GM19395 (cell line): ENCODE results near the gene EXOSC6.
"Not testable (repeated sequence)": the region's sequence is repeated elsewhere in the genome, so short reads cannot be mapped to it uniquely, and the experiment has no call there.

Experiments used
- ATAC-seq: cut with Tn5 transposase; IDR thresholded peaks from one replicate; pipeline ENCODE4 v1.9.1; 2021; ENCODE audit warnings: mild to moderate bottlenecking, moderate library complexity; ENCODE audit not compliant: unreplicated experiment

EXOSC6 gene

GRCh38 chr16:70251629-70252354, at the start of gene EXOSC6:
Gene EXOSC6 (minus strand): TSS chr16:70251940. CDS start chr16:70251900, 40 bp downstream.
- peak; percentile 93 for ATAC-seq

DNA sequence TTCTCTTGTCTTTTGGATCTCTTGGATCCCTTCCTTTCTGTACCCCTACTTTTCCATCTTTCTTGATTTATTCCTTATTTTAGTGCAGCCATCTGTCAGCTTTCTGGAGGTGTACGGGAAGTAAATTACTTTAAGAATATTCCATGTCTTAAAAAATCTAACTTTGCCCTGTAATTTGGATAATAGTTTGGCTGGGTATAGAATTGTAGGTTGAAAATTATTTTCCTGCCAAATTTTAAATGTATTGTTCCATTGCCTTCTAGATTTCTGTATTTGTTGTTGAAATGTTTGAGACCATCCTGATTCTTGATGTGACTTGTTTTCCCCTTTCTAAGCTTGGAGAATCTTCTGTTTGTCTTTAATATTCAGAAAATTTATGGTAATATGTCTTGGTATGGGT, 49.4 kb upstream of the EXOSC6 start:
- no peak for ATAC-seq

GRCh38 chr16:70298988-70299938, 47.5 kb upstream of the EXOSC6 start, which contains the start of gene DDX19B:
Gene DDX19B (plus strand): TSS chr16:70299186. CDS start chr16:70299298, 112 bp downstream.
- peak; percentile 76 for ATAC-seq

DNA sequence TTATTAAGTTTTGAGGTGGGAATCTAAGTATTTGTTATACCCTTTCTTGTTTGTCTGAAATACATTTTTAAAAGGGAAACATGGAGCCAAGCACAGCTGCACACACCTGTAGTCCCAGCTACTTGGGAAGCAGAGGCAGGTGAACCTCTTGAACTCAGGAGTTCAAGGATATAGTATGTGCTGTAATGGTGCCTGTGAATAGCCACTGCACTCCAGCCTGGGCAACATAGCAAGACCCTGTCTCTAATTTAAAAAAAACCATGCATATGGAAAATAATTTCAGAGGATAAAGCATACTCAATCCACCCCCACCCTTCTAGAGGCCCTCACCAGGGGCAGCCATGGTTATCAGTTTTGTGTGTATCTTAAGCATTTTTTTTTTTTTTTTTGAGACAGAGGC, 43.9 kb upstream of the EXOSC6 start:
- ATAC-seq = no peak

DNA sequence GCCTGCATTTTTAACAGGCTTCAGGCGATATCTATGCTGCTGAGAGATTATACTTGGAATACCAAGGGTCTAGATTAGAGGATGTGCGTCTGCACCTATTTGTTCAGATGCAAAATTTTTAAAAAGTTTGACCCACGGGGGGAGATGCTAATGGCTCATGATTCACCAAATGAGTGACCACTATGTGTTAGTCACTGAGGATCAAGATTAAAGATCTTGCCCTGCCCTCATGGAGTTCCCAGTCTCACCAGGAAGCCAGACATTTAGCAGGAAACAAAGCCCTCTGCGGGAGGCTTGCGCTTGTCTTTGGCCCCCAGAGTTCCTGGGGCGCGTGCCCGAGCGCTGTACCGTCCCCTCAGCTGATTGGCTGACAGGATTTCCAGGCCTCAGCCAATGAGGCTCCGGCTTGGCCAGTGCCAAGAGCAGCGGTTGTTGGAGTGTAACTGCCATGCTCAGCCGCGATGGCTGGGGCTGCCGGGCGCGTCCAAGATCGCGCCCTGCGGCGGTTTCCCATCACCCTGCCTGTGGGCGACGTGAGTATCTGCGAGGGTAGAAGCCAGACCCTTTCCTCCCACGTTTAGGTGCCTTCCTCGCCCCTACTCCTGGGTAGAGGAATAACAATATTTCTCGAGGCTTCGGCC, 42.8 kb upstream of the EXOSC6 start:
- ATAC-seq = no peak

DNA sequence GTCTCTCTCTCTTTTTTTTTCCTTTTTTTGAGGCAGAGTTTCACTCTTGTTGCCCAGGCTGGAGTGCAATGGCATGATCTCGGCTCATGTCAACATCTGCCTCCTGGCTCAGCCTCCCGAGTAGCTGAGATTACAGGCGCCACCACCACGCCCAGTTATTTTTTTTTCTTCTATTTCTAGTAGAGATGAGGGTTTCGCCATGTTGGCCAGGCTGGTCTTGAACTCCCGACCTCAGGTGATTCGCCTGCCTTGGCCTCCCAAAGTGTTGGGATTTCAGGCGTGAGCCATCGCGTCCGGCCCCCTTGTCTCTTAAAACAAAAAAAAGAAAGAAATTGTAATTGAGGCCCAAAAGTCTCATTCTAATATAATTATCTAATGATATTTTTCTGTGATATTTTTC, 40.4 kb upstream of the EXOSC6 start:
- not testable (repeated sequence) for ATAC-seq

DNA sequence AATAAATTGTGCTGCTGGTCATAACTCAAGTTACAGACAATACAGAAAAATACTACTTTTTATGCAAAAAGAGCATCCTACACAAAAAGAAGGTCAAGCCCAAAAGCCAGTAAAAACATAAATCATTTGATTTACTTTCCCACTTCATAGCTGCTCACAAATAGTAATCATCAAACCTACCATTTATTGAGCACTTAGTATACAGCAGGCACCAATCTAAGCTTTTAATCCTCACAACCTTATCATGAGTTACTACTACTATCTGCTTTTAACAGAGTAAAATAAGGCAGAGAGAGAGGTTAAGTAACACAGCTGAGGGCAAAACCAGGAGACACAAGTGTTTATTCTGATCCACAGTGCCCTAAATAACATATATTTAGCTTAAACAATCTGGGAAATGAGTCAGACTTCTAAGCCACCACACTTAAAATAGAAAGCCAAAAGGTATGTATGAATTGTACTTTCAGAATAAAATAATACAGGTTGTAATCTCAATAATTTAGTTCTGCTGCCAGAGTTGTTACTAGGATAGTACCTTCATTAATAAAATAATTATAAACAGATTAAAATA, 39.3 kb upstream of the EXOSC6 start:
- ATAC-seq = no peak

GRCh38 chr16:70289229-70290094, 37.7 kb upstream of the EXOSC6 start, which contains the start of gene AARS1:
Gene AARS1 (minus strand): TSS chr16:70289506. CDS start chr16:70282763, 6,743 bp downstream.
- peak; percentile 94 for ATAC-seq

- ATAC-seq = not testable (repeated sequence)
Observed at GRCh38 chr16:70287304-70287971, 35.7 kb upstream of the EXOSC6 start.

DNA sequence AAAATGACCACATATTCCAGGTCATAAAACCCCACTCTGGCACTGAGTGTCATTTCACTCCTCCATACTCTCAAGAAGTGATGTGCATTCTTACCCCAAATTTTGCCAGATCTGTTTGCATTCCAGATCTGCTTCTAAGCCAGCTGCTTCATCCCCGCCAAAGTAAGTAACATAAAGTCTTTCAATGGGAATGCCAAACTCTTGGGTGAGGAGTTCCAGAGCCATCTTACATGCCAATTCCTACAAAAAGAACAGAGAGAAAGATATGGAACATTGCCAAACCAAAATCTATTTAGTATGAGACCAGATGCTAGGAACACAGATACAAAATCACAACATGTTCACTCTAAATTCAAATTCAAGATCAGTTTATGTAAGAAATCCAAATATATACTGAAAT, 24.7 kb upstream of the EXOSC6 start:
- no peak for ATAC-seq

- no peak for ATAC-seq
Observed at GRCh38 chr16:70271696-70272095, 20.0 kb upstream of the EXOSC6 start.

DNA sequence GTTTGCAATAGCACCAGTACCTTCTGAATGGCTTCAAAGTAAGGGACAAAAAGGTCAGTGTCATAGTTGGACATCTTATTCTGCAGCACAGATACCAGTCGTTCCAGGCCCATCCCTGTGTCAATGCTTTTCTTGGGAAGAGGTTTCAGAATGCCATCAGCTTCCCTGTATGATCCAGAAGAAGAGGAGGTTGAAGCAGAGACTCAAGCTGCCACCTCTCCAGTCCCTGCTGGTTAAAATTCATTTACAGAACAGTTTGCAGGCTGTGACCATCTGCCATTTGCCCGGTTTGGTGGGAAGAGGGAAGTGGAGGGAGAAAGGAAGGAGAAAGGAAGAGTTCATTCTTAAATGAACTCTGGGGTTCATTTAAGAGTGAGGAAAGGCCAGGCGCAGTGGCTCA, 18.4 kb upstream of the EXOSC6 start:
- no peak for ATAC-seq

GRCh38 chr16:70269471-70269870, 17.7 kb upstream of the EXOSC6 start:
- ATAC-seq = no peak

DNA sequence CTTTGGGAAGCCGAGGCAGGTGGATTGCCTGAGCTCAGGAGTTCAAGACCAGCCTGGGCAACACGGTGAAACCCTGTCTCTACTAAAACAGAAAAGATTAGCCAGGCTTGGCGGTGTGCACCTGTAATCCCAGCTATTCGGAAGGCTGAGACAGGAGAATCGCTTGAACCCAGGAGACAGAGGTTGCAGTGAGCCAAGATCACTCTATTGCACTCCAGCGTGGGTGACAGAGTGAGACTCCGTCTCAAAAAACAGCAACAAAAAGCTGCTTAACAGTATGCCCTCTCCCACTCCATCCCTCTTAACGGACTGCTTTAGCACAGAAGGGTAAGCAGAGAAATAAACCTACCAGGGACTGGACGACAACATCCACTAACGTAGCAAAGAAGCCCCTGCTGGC, 16.2 kb upstream of the EXOSC6 start:
- ATAC-seq = not testable (repeated sequence)

DNA sequence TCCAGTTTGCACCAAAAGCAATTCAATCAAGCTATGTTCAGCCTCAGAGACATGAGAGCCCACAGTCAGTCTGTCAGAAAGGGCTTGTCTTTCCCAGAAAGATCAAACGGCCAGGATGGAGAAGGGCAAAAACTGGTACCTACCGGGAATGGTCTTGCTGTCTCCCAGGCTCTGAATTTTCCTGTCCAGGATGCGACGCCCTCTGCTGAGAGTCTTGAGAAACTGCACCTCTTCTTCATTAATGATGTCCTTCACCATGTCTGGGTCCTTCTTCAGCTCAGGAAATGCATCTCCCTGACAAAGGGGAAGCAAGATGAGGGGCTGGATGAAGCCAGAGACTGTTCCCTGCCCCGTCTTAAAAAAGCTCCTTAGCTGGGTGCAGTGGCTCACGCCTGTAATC, 15.8 kb upstream of the EXOSC6 start:
- no peak for ATAC-seq

- ATAC-seq = not testable (repeated sequence)
Observed at GRCh38 chr16:70259903-70260302, 8.2 kb upstream of the EXOSC6 start.

GRCh38 chr16:70258946-70259345, 7.2 kb upstream of the EXOSC6 start:
- ATAC-seq = no peak

GRCh38 chr16:70258065-70258464, 6.3 kb upstream of the EXOSC6 start:
- ATAC-seq = no peak

GRCh38 chr16:70257391-70257790, 5.7 kb upstream of the EXOSC6 start:
- ATAC-seq = no peak
